ENCODE measurements around the gene DDX24.

Gene DDX24

GRCh38 chr14:94046696-94047250, 34.2 kb downstream of the DDX24 start:
- no peak for DNase-seq

GRCh38 chr14:94045563-94046345, 35.2 kb downstream of the DDX24 start:
- DNase-seq: no peak

GRCh38 chr14:94045101-94045500, 35.9 kb downstream of the DDX24 start:
- DNase-seq: no peak

- DNase-seq: no peak
Observed at GRCh38 chr14:94044476-94045091, 36.4 kb downstream of the DDX24 start.

GRCh38 chr14:94043756-94044475, 37.1 kb downstream of the DDX24 start:
- no peak for DNase-seq

- DNase-seq: no peak
Observed at GRCh38 chr14:94043111-94043755, 37.8 kb downstream of the DDX24 start.

GRCh38 chr14:94042433-94043091, 38.4 kb downstream of the DDX24 start:
- no peak for DNase-seq

- no peak for DNase-seq
Observed at GRCh38 chr14:94041551-94042346, 39.3 kb downstream of the DDX24 start.

- no peak for DNase-seq
Observed at GRCh38 chr14:94040796-94041195, 40.2 kb downstream of the DDX24 start.

GRCh38 chr14:94040247-94040646, 40.8 kb downstream of the DDX24 start:
- DNase-seq: no peak

- DNase-seq: no peak
Observed at GRCh38 chr14:94038921-94039629, 41.9 kb downstream of the DDX24 start.

- DNase-seq: no peak
Observed at GRCh38 chr14:94038510-94038909, 42.5 kb downstream of the DDX24 start.

GRCh38 chr14:94037954-94038353, 43.0 kb downstream of the DDX24 start:
- DNase-seq: no peak

GRCh38 chr14:94036313-94037167, 44.5 kb downstream of the DDX24 start:
- DNase-seq: peak; percentile 51

GRCh38 chr14:94034886-94035285, 46.1 kb downstream of the DDX24 start:
- no peak for DNase-seq

GRCh38 chr14:94031883-94032279, 49.1 kb downstream of the DDX24 start:
- no peak for DNase-seq

- no peak for DNase-seq
Observed at GRCh38 chr14:94031161-94031882, 49.7 kb downstream of the DDX24 start.

- no peak for DNase-seq
Observed at GRCh38 chr14:94030571-94030970, 50.4 kb downstream of the DDX24 start.

GRCh38 chr14:94029671-94030203, 51.3 kb downstream of the DDX24 start:
- DNase-seq: no peak

Data from left hindlimb (tissue), 1 donor.